Esophagus muscularis mucosa (tissue), 4 donors: ENCODE measurements around the gene EPHB2. TPM values are rescaled to one million over a fixed set of nuclear protein-coding genes. Genes with fewer than 3 reads are reported as not detected.

Experiments used
- DNase-seq: peaks from one replicate; pipeline ENCODE4 v3.0.0-alpha.2; 2017; ENCODE audit errors: extremely low spot score
- H3K27ac ChIP-seq, 4 donors: fragments of 200-600 bp; sonication (generic); replicated peaks in 1 of 4; 1 replicate in 3 of 4; 2 replicates in 1 of 4; pipeline ENCODE4 v1.5.1; 2016 to 2019; ENCODE audit warnings: mild to moderate bottlenecking in 1 of 4
- H3K27me3 ChIP-seq, 4 donors: fragments of 200-600 bp; sonication (generic); one replicate each; pipeline versions ENCODE4 v1.5.1 to v1.6.0; 2016 to 2019
- H3K36me3 ChIP-seq, 4 donors: fragments of 200-600 bp; sonication (generic); one replicate each; pipeline ENCODE4 v1.5.1; 2016 to 2019
- H3K4me1 ChIP-seq, 4 donors: fragments of 200-600 bp; sonication (generic); one replicate each; pipeline ENCODE4 v1.5.1; 2016 to 2019
- H3K4me3 ChIP-seq, 4 donors: fragments of 200-600 bp; sonication (generic); 1 replicate in 2 of 4; 2 replicates in 2 of 4; pipeline ENCODE4 v1.5.1; 2016 to 2019; ENCODE audit warnings: mild to moderate bottlenecking in 4 of 4, moderate library complexity in 1 of 4
- H3K9me3 ChIP-seq, 4 donors: fragments of 200-600 bp; sonication (generic); 1 replicate in 3 of 4; 2 replicates in 1 of 4; pipeline ENCODE4 v1.5.1; 2016 to 2019
- CTCF ChIP-seq, 3 experiments: fragments of 200-600 bp in 2 of 3; fragments of 450-650 bp in 1 of 3; sonication (generic) in 2 of 3; IDR thresholded peaks; one replicate each; pipeline ENCODE4 v1.5.1; 2017 to 2019; ENCODE audit warnings: antibody characterized with exemption in 3 of 3, mild to moderate bottlenecking in 2 of 3, moderate library complexity in 1 of 3
- EP300 ChIP-seq: sonication (generic); formaldehyde crosslinking; IDR thresholded peaks from one replicate; pipeline ENCODE4 v1.6.1; 2017; ENCODE audit warnings: antibody characterized with exemption
- POLR2A ChIP-seq: fragments of 450-650 bp; IDR thresholded peaks from one replicate; pipeline ENCODE4 v1.6.1; 2017; ENCODE audit warnings: antibody characterized with exemption, moderate library complexity, mild to moderate bottlenecking, low read depth
- POLR2AphosphoS5 ChIP-seq, 2 donors: sonication (generic); formaldehyde crosslinking; IDR thresholded peaks; one replicate each; pipeline ENCODE4 v1.6.1; 2017; ENCODE audit warnings: antibody characterized with exemption in 2 of 2
- WGBS: methylation state at CpG from one replicate; pipeline ENCODE4 v1.1.5; 2018; 5-methylcytosine and 5-hydroxymethylcytosine counted together
- intact Hi-C: fragments of 100-400 bp; cut with DNase I; formaldehyde crosslinking; loops from one replicate; pipeline ENCODE4 v1.15.1; 2023
- total RNA-seq, 4 donors: library from RNA; depleted of rRNA; stranded (reverse); fragments of >200 nt; gene quantifications; one replicate each; pipeline versions ENCODE4 v1.1.0 to v1.2.1, GENCODE V29; 2016

EPHB2 gene
- total RNA-seq, 4 donors from 2014 or later: 1.5 to 3.3 (median 1.9) TPM

GRCh38 chr1:22922640-22923039, 212.0 kb downstream of the EPHB2 start:
- Histone ChIP-seq H3K4me1 (peaks cover 8 to 18% (median 15%) of the 10 kb centered on the region in 4 donors), H3K27ac (no peak overlapping the region), H3K36me3 (no peaks in the 10 kb centered on the region), H3K27me3 (peaks cover 0 to 31% (median 0%) of the 10 kb centered on the region in 4 donors), H3K9me3 (no peaks in the 10 kb centered on the region), H3K4me3 (no peak overlapping the region)
- no peak for DNase-seq
- intact Hi-C loops: no loop called here
- TF ChIP-seq POLR2A (no peak), POLR2AphosphoS5 (IDR thresholded peaks at IDR 0.05) (no peak), EP300 (no peak), CTCF (IDR thresholded peaks at IDR 0.05) (no peak)
- WGBS: 86% methylated on average over 1 of the region's 1 CpG

GRCh38 chr1:22925111-22925510, 214.5 kb downstream of the EPHB2 start:
- H3K4me3 ChIP-seq: no peak overlapping the region
- no peaks in the 10 kb centered on the region for H3K36me3 ChIP-seq
- no peaks in the 10 kb centered on the region for H3K9me3 ChIP-seq
- peaks cover 0 to 34% (median 0%) of the 10 kb centered on the region in 4 donors for H3K27me3 ChIP-seq
- no peak for TF ChIP-seq EP300
- no peak for TF ChIP-seq POLR2AphosphoS5 (IDR thresholded peaks at IDR 0.05)
- no peak for TF ChIP-seq POLR2A
- TF ChIP-seq CTCF (IDR thresholded peaks at IDR 0.05): no peak
- WGBS: 67% methylated on average over 9 of the region's 9 CpGs
- intact Hi-C loops: no loop called here
- H3K4me1 ChIP-seq: peaks cover 8 to 16% (median 13%) of the 10 kb centered on the region in 4 donors
- no peak for DNase-seq
- H3K27ac ChIP-seq: no peak overlapping the region

GRCh38 chr1:22930240-22930912, 219.7 kb downstream of the EPHB2 start:
- no peak for DNase-seq

GRCh38 chr1:22932803-22933470, 222.3 kb downstream of the EPHB2 start:
- TF ChIP-seq CTCF (IDR thresholded peaks at IDR 0.05): no peak
- TF ChIP-seq POLR2A: no peak
- no peak for TF ChIP-seq EP300
- Histone ChIP-seq H3K9me3 (peaks cover 0 to 12% (median 4%) of the 10 kb centered on the region in 4 donors), H3K4me1 (no peaks in the 10 kb centered on the region), H3K36me3 (no peaks in the 10 kb centered on the region), H3K4me3 (no peak overlapping the region), H3K27ac (no peak overlapping the region), H3K27me3 (peaks cover 0 to 17% (median 0%) of the 10 kb centered on the region in 4 donors)
- intact Hi-C loops: no loop called here
- DNase-seq: no peak
- WGBS: 64% methylated on average over 4 of the region's 4 CpGs

More at GRCh38 chr1:22930240-22930912, 219.7 kb downstream of the EPHB2 start:
- intact Hi-C loops: loop anchor here (2.0 kb wide), 1 partner anchor 226 kb away; no protein-coding TSS in a partner anchor
- TF ChIP-seq CTCF (IDR thresholded peaks at IDR 0.05) (peak; percentile 62 to 72 (median 72)), POLR2A (no peak)
- Histone ChIP-seq H3K36me3 (no peaks in the 10 kb centered on the region), H3K27me3 (peaks cover 0 to 34% (median 0%) of the 10 kb centered on the region in 4 donors), H3K4me3 (no peak overlapping the region), H3K9me3 (peaks cover 0 to 7% (median 3%) of the 10 kb centered on the region in 4 donors), H3K4me1 (no peaks in the 10 kb centered on the region), H3K27ac (no peak overlapping the region)
- 69% methylated on average over 7 of the region's 11 CpGs for WGBS
